Endothelial cell of coronary artery (primary cell): ENCODE measurements around the gene FBXO5. TPM values are rescaled to one million over a fixed set of nuclear protein-coding genes. Genes with fewer than 3 reads are reported as not detected.

Experiments used
- total RNA-seq: library from RNA; depleted of rRNA; stranded (reverse); fragments of >200 nt; gene quantifications from 2 replicates; pipeline ENCODE4 v1.2.3, GENCODE V29; 2014

Gene FBXO5
- total RNA-seq = 6.9 and 11.8 TPM in 2 replicates

DNA sequence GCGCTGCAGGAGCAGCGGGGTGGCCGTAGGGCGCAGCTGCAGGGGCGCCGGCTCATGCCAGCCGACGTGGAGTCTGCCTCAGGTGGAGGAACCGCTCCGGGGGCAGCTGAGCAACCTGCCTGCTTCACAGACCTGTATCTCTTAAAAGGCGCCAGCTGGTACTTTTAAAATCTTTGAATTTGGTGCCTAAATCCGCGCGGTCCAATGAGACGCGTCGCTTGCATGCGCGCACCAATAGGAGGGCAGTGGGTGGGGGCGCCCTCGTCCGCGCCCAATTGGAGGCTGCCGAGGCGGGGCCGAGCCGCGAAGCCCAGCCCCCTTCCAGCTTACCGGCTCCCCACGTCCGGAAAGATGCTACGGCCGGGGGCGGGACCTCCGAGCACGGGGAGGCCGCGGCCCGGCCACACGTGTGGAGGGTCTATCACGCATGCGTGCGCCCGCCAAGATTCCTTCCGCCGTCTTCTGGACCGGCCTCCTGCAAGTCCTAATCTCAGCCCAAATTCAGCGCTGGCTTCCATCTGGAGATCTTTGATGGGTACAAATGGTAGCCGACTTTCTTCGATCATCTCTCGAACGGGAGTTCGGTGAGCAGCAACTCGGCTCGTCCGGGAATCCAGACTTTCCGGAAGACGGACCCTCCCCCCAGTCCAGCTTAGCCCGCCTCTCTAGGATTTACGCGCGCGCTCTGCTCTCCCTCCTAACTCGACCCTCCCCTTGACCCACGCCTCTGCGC, at the start of gene FBXO5:
Gene FBXO5, minus strand, starts transcription at position 138 of the 733 bp plus-strand sequence. Its CDS starts 82 bp downstream, at position 56.

DNA sequence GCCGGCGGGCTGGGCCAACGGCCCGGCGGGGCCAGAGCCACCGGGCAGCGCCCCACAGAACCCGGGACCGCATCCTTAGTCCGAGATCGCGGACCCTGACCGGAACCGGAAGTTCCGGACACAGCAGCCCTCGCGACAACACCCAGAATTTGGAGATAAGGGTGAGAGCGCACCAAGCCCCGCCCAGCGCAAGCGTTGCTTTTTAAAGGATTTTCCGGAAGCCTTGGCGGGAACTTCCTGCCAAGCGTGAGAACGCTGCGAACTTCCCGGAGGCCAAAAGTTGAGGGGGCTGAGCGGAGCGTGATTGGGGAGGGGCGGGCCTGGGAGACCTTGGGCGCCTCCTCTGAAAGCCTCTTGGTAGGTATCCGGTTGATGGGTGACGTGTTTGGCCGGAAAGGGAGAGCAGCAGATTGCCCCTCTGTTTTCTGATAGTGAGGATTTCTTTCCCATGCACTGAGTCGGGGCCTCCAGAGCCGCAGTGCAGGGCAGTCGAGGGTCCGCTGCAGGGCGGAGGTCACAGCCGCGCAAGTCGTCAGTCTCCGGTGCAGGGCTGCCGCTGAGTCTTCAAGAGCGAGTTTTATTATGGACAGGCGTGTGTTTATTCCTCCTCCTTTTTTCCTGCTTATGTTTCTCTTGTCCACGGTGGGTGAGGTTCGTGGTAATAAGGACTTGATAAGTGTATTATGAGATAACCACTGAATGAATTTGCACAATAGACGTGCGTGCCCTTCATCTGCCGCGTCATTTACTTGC, 19.9 kb upstream of the FBXO5 start, which contains the start of gene MTRF1L:
Gene MTRF1L, minus strand, starts transcription at position 97 of the 753 bp plus-strand sequence. Its CDS starts 24 bp downstream, at position 73.

Other genes starting within 250 kb of the FBXO5 start
- gene VIP, start 232.2 kb downstream of the FBXO5 start, total RNA-seq = 1.1 and 1.2 TPM in 2 replicates
- gene MTRF1L, start 19.7 kb upstream of the FBXO5 start, total RNA-seq = 20.1 and 21.7 TPM in 2 replicates
- gene RGS17, start 148.2 kb upstream of the FBXO5 start, total RNA-seq = 2.5 and 3.3 TPM in 2 replicates